SU-DHL-6 (cell line): ENCODE measurements around the gene HOTAIR.

Experiments
- H2AFZ ChIP-seq: fragments of 200-600 bp; sonication (generic); 2 replicates; pipeline ENCODE4 v1.6.1; 2014; ENCODE audit warnings: low read depth, mild to moderate bottlenecking, moderate library complexity, mixed read lengths, antibody characterized with exemption, low read length; ENCODE audit not compliant: severe bottlenecking
- H3F3A ChIP-seq: fragments of 200-600 bp; shearing (Covaris generic); 2 replicates; pipeline ENCODE4 v1.6.0; 2016; ENCODE audit warnings: antibody characterized with exemption, mild to moderate bottlenecking; ENCODE audit not compliant: insufficient read depth
- H3K27ac ChIP-seq: fragments of 200-600 bp; sonication (generic); 2 replicates; pipeline ENCODE4 v1.5.1; 2016; ENCODE audit warnings: low read depth, mild to moderate bottlenecking, low read length, moderate library complexity, mixed read lengths
- H3K27me3 ChIP-seq: fragments of 200-600 bp; sonication (generic), shearing (Covaris generic); 2 replicates; pipeline ENCODE4 v1.6.0; 2014; ENCODE audit warnings: mild to moderate bottlenecking, low read length
- H3K36me3 ChIP-seq: fragments of 200-600 bp; sonication (generic); 2 replicates; pipeline ENCODE4 v1.6.1; 2014; ENCODE audit warnings: mild to moderate bottlenecking, low read length, mixed read lengths
- H3K4me2 ChIP-seq: fragments of 300-600, 200-600 bp; shearing (Covaris generic), sonication (generic); 2 replicates; pipeline ENCODE4 v1.6.0; 2014; ENCODE audit warnings: low read length, low read depth, mild to moderate bottlenecking; ENCODE audit not compliant: poor library complexity, severe bottlenecking
- H3K4me3 ChIP-seq: fragments of 200-600 bp; sonication (generic); 2 replicates; pipeline ENCODE4 v1.5.1; 2014; ENCODE audit warnings: antibody characterized with exemption, low read length, mild to moderate bottlenecking, mixed read lengths; ENCODE audit not compliant: insufficient read depth, poor library complexity, severe bottlenecking
- H3K79me2 ChIP-seq: fragments of 200-600 bp; sonication (generic); 2 replicates; pipeline ENCODE4 v1.6.1; 2014; ENCODE audit warnings: mild to moderate bottlenecking, low read length, moderate library complexity; ENCODE audit not compliant: insufficient read depth
- H3K9ac ChIP-seq: fragments of 200-600 bp; sonication (generic); 2 replicates; pipeline ENCODE4 v1.7.0; 2014; ENCODE audit warnings: mild to moderate bottlenecking, low read length
- H3K9me2 ChIP-seq: fragments of 200-600 bp; sonication (generic); replicated peaks from 2 replicates; pipeline ENCODE4 v1.6.1; 2014; ENCODE audit warnings: low read length; ENCODE audit not compliant: insufficient read depth
- H3K9me3 ChIP-seq: fragments of 200-600 bp; sonication (generic); 2 replicates; pipeline ENCODE4 v1.6.1; 2014; ENCODE audit warnings: low read length, mixed read lengths; ENCODE audit not compliant: insufficient read depth
- H4K20me1 ChIP-seq: fragments of 200-600 bp; sonication (generic); 2 replicates; pipeline ENCODE4 v1.6.1; 2014; ENCODE audit warnings: low read depth, mild to moderate bottlenecking, antibody characterized with exemption, low read length, moderate library complexity, mixed read lengths
- CTCF ChIP-seq: fragments of 200-600 bp; sonication (generic); IDR thresholded peaks from one replicate; pipeline ENCODE4 v1.5.1; 2017; ENCODE audit warnings: antibody characterized with exemption, mild to moderate bottlenecking, low read length, moderate library complexity; ENCODE audit not compliant: insufficient read depth, poor library complexity, severe bottlenecking
- EZH2phosphoT487 ChIP-seq: fragments of 200-600 bp; sonication (generic), shearing (Covaris generic); conservative IDR thresholded peaks from 2 replicates; pipeline ENCODE4 v1.6.1; 2018; ENCODE audit warnings: mild to moderate bottlenecking, antibody characterized with exemption, low read length, moderate library complexity, mixed read lengths

HOTAIR gene

DNA sequence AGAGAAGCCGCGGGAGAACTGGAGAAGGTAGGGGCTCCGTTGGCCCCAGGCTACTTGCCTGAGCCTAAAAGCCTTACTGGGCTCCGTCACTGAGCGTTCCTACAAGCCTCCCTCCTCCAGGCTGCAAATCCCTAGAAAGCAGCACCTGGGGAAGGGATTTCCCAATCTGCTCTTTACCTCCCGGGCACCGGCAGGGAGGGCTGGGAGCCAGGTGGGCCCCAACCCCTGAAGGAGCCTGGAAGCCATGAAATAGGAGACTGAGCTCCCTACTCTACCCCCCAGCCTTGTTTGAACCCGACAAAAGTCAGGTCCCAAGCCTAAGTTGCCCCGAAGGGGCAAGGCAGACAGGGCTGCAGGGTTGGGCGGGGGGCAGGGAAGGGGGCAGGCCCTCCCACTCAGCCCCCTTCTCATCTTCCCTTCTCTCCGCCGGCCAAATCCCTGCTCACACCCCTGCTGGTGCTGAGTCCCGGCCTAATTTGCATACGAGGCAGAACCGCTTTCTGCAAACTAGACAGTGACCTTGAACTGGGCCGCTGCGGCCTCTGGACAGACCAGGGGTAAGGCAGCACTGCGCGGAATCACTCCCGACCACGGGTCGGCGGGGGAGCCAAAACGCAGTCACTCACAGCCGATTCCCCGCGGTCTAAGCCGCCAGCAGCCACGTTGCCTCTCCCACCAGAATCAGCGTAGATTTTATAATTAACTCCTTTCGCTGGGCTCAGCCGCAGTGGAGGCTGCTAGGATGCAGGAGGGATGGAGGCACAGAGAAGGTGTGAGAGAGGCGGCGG is 23.8 kb downstream of the HOTAIR start:
- Histone ChIP-seq H3K4me3 (no peak overlapping the region), H3K9me3 (no peaks in the 10 kb centered on the region), H3K27ac (no peak overlapping the region), H3K27me3 (no peaks in the 10 kb centered on the region), H3K36me3 (no peaks in the 10 kb centered on the region), H3K9me2 (no peaks in the 10 kb centered on the region), H3F3A (no peaks in the 10 kb centered on the region), H3K9ac (no peak overlapping the region), H4K20me1 (no peaks in the 10 kb centered on the region), H2AFZ (no peak overlapping the region), H3K79me2 (no peaks in the 10 kb centered on the region), H3K4me2 (no peak overlapping the region)
- TF ChIP-seq CTCF (no peak), EZH2phosphoT487 (no peak)

DNA sequence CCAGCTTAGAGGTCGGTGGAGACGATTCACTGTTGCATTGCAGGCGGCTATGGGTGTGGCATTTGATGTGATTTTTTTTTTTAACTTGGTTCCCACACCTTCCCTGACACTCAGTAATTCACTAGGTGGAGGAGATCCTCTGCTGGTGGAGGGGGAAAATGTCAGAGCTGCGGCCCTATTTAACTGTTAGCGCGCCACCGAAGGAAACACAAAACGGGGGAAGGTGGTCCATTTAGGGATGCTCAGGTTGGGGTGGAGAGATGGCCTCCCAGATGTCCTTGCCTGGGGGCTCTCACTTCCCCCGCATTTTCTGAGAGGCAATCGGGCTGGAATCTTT is 24.3 kb downstream of the HOTAIR start:
- Histone ChIP-seq H3K4me2 (no peak overlapping the region), H2AFZ (no peak overlapping the region), H3K9ac (no peak overlapping the region), H3K27ac (no peak overlapping the region), H3K9me3 (no peaks in the 10 kb centered on the region), H3F3A (no peaks in the 10 kb centered on the region), H4K20me1 (no peaks in the 10 kb centered on the region), H3K9me2 (no peaks in the 10 kb centered on the region), H3K79me2 (no peaks in the 10 kb centered on the region), H3K36me3 (no peaks in the 10 kb centered on the region), H3K27me3 (no peaks in the 10 kb centered on the region), H3K4me3 (no peak overlapping the region)
- TF ChIP-seq CTCF (no peak), EZH2phosphoT487 (no peak)

- no peaks in the 10 kb centered on the region for H3K9me3 ChIP-seq
- H3K9ac ChIP-seq: no peak overlapping the region
- H2AFZ ChIP-seq: no peak overlapping the region
- H3K4me3 ChIP-seq: no peak overlapping the region
- H4K20me1 ChIP-seq: no peaks in the 10 kb centered on the region
- no peaks in the 10 kb centered on the region for H3F3A ChIP-seq
- H3K27ac ChIP-seq: no peak overlapping the region
- no peak overlapping the region for H3K4me2 ChIP-seq
- no peaks in the 10 kb centered on the region for H3K79me2 ChIP-seq
- H3K27me3 ChIP-seq: no peaks in the 10 kb centered on the region
- H3K9me2 ChIP-seq: no peaks in the 10 kb centered on the region
- TF ChIP-seq EZH2phosphoT487: no peak
- TF ChIP-seq CTCF: no peak
- no peaks in the 10 kb centered on the region for H3K36me3 ChIP-seq
Observed at GRCh38 chr12:53949631-53950436, 24.9 kb downstream of the HOTAIR start.
